Parathyroid adenoma (tissue), 2 donors: ENCODE measurements around the gene MED8.

Experiments
- H2AFZ ChIP-seq: fragments of 300-600 bp; sonication (generic); one replicate; pipeline ENCODE4 v1.7.0; 2017; ENCODE audit warnings: antibody characterized with exemption, mild to moderate bottlenecking
- H3K27ac ChIP-seq: fragments of 300-600 bp; sonication (generic); one replicate; pipeline ENCODE4 v1.7.0; 2017
- H3K27me3 ChIP-seq: fragments of 300-600 bp; sonication (generic); one replicate; pipeline ENCODE4 v1.7.0; 2017; ENCODE audit warnings: low read length; ENCODE audit not compliant: control insufficient read depth, insufficient read depth
- H3K36me3 ChIP-seq: fragments of 300-600 bp; sonication (generic); one replicate; pipeline ENCODE4 v1.7.0; 2017; ENCODE audit warnings: low read length; ENCODE audit not compliant: control insufficient read depth, insufficient read depth
- H3K4me1 ChIP-seq: fragments of 300-600 bp; sonication (generic); one replicate; pipeline ENCODE4 v1.7.0; 2017; ENCODE audit warnings: control low read depth
- H3K4me2 ChIP-seq: fragments of 300-600 bp; sonication (generic); one replicate; pipeline ENCODE4 v1.7.0; 2017; ENCODE audit warnings: low read length
- H3K4me3 ChIP-seq: fragments of 300-600 bp; sonication (generic); one replicate; pipeline ENCODE4 v1.7.0; 2017; ENCODE audit warnings: low read depth, low read length
- H3K79me2 ChIP-seq: fragments of 300-600 bp; sonication (generic); one replicate; pipeline ENCODE4 v1.7.0; 2017; ENCODE audit warnings: control low read depth
- H3K9ac ChIP-seq: fragments of 300-600 bp; sonication (generic); one replicate; pipeline ENCODE4 v1.7.0; 2017; ENCODE audit warnings: mild to moderate bottlenecking
- H3K9me3 ChIP-seq: fragments of 300-600 bp; sonication (generic); one replicate; pipeline ENCODE4 v1.7.0; 2017; ENCODE audit warnings: low read length; ENCODE audit not compliant: control insufficient read depth
- CTCF ChIP-seq: fragments of 300-600 bp; sonication (generic); IDR thresholded peaks from one replicate; pipeline ENCODE4 v1.7.0; 2017; ENCODE audit warnings: antibody characterized with exemption, mild to moderate bottlenecking
- donor health status: primary hyperparathyroidism.

Gene MED8

GRCh38 chr1:43382027-43382779 lies 7.4 kb downstream of the MED8 start:
- no peak overlapping the region for H2AFZ ChIP-seq
- no peaks in the 10 kb centered on the region for H3K36me3 ChIP-seq
- H3K4me1 ChIP-seq, result no peaks in the 10 kb centered on the region
- no peak overlapping the region for H3K4me2 ChIP-seq
- no peak overlapping the region for H3K27ac ChIP-seq
- no peaks in the 10 kb centered on the region for H3K27me3 ChIP-seq
- no peaks in the 10 kb centered on the region for H3K9me3 ChIP-seq
- no peak overlapping the region for H3K9ac ChIP-seq
- no peaks in the 10 kb centered on the region for H3K79me2 ChIP-seq
- no peak for TF ChIP-seq CTCF
- H3K4me3 ChIP-seq, result no peak overlapping the region

GRCh38 chr1:43381612-43382011 lies 8.0 kb downstream of the MED8 start:
- no peak for TF ChIP-seq CTCF
- Histone ChIP-seq H3K9ac (no peak overlapping the region), H3K79me2 (peaks cover under 1% of the 10 kb centered on the region), H3K4me3 (no peak overlapping the region), H2AFZ (no peak overlapping the region), H3K36me3 (no peaks in the 10 kb centered on the region), H3K27ac (no peak overlapping the region), H3K27me3 (no peaks in the 10 kb centered on the region), H3K9me3 (no peaks in the 10 kb centered on the region), H3K4me1 (no peaks in the 10 kb centered on the region), H3K4me2 (no peak overlapping the region)

GRCh38 chr1:43379476-43379875 lies 10.1 kb downstream of the MED8 start:
- no peaks in the 10 kb centered on the region for H3K36me3 ChIP-seq
- H3K4me1 ChIP-seq, result no peaks in the 10 kb centered on the region
- no peak overlapping the region for H3K4me2 ChIP-seq
- H3K9me3 ChIP-seq, result no peaks in the 10 kb centered on the region
- H3K9ac ChIP-seq, result no peak overlapping the region
- no peak overlapping the region for H3K27ac ChIP-seq
- no peak overlapping the region for H2AFZ ChIP-seq
- H3K79me2 ChIP-seq, result peaks cover 2% of the 10 kb centered on the region
- H3K4me3 ChIP-seq, result no peak overlapping the region
- H3K27me3 ChIP-seq, result no peaks in the 10 kb centered on the region
- no peak for TF ChIP-seq CTCF

- no peaks in the 10 kb centered on the region for H3K9me3 ChIP-seq
- H3K36me3 ChIP-seq, result no peaks in the 10 kb centered on the region
- H2AFZ ChIP-seq, result no peak overlapping the region
- H3K4me1 ChIP-seq, result no peaks in the 10 kb centered on the region
- no peak overlapping the region for H3K4me2 ChIP-seq
- no peak overlapping the region for H3K9ac ChIP-seq
- H3K4me3 ChIP-seq, result no peak overlapping the region
- no peak for TF ChIP-seq CTCF
- H3K79me2 ChIP-seq, result peaks cover 2% of the 10 kb centered on the region
- H3K27ac ChIP-seq, result no peak overlapping the region
- no peaks in the 10 kb centered on the region for H3K27me3 ChIP-seq
Observed at GRCh38 chr1:43377831-43378230, 11.8 kb downstream of the MED8 start.

GRCh38 chr1:43376723-43377235 lies 12.8 kb downstream of the MED8 start:
- no peaks in the 10 kb centered on the region for H3K27me3 ChIP-seq
- H3K9me3 ChIP-seq, result no peaks in the 10 kb centered on the region
- no peak overlapping the region for H3K4me2 ChIP-seq
- no peaks in the 10 kb centered on the region for H3K36me3 ChIP-seq
- no peak overlapping the region for H3K27ac ChIP-seq
- H3K9ac ChIP-seq, result no peak overlapping the region
- no peak overlapping the region for H3K4me3 ChIP-seq
- H3K79me2 ChIP-seq, result peaks cover 2% of the 10 kb centered on the region
- no peak overlapping the region for H2AFZ ChIP-seq
- no peak for TF ChIP-seq CTCF
- H3K4me1 ChIP-seq, result no peaks in the 10 kb centered on the region
